ENCODE data around the gene SEMA5A.

The SEMA5A gene

GRCh38 chr5:9295466-9295801, 250.4 kb downstream of the SEMA5A start:
- Histone ChIP-seq H3K4me2 (ENCODE audit: low read length) (no peak overlapping the region), H3K4me1 (no peaks in the 10 kb centered on the region), H3K79me2 (no peaks in the 10 kb centered on the region), H3K36me3 (ENCODE audit: control insufficient read depth, insufficient read depth, low read length) (no peaks in the 10 kb centered on the region), H3K4me3 (ENCODE audit: low read depth, low read length) (no peak overlapping the region), H3K9me3 (ENCODE audit: control insufficient read depth, low read length) (no peaks in the 10 kb centered on the region), H3K27me3 (ENCODE audit: control insufficient read depth, insufficient read depth, low read length) (no peaks in the 10 kb centered on the region), H3K9ac (no peak overlapping the region), H3K27ac (no peak overlapping the region), H2AFZ (no peak overlapping the region)
- TF ChIP-seq CTCF (IDR thresholded peaks at IDR 0.05) = no peak

GRCh38 chr5:9294793-9295465, 250.9 kb downstream of the SEMA5A start:
- H3K4me1 ChIP-seq = no peaks in the 10 kb centered on the region
- no peaks in the 10 kb centered on the region for H3K27me3 ChIP-seq (ENCODE audit: control insufficient read depth, insufficient read depth, low read length)
- no peaks in the 10 kb centered on the region for H3K79me2 ChIP-seq
- H2AFZ ChIP-seq = no peak overlapping the region
- no peak overlapping the region for H3K4me2 ChIP-seq (ENCODE audit: low read length)
- H3K27ac ChIP-seq = no peak overlapping the region
- no peaks in the 10 kb centered on the region for H3K9me3 ChIP-seq (ENCODE audit: control insufficient read depth, low read length)
- H3K4me3 ChIP-seq (ENCODE audit: low read depth, low read length) = no peak overlapping the region
- no peaks in the 10 kb centered on the region for H3K36me3 ChIP-seq (ENCODE audit: control insufficient read depth, insufficient read depth, low read length)
- no peak overlapping the region for H3K9ac ChIP-seq
- TF ChIP-seq CTCF (IDR thresholded peaks at IDR 0.05) = no peak

GRCh38 chr5:9288234-9288633, 257.6 kb downstream of the SEMA5A start:
- no peaks in the 10 kb centered on the region for H3K4me1 ChIP-seq
- H3K9me3 ChIP-seq (ENCODE audit: control insufficient read depth, low read length) = no peaks in the 10 kb centered on the region
- no peak overlapping the region for H3K4me3 ChIP-seq (ENCODE audit: low read depth, low read length)
- H3K4me2 ChIP-seq (ENCODE audit: low read length) = no peak overlapping the region
- H3K9ac ChIP-seq = no peak overlapping the region
- no peaks in the 10 kb centered on the region for H3K79me2 ChIP-seq
- no peak overlapping the region for H3K27ac ChIP-seq
- no peaks in the 10 kb centered on the region for H3K27me3 ChIP-seq (ENCODE audit: control insufficient read depth, insufficient read depth, low read length)
- H2AFZ ChIP-seq = no peak overlapping the region
- no peaks in the 10 kb centered on the region for H3K36me3 ChIP-seq (ENCODE audit: control insufficient read depth, insufficient read depth, low read length)
- TF ChIP-seq CTCF (IDR thresholded peaks at IDR 0.05) = no peak

GRCh38 chr5:9284781-9285307, 261.0 kb downstream of the SEMA5A start:
- no peak for TF ChIP-seq CTCF (IDR thresholded peaks at IDR 0.05)
- H3K4me2 ChIP-seq (ENCODE audit: low read length) = no peak overlapping the region
- no peaks in the 10 kb centered on the region for H3K27me3 ChIP-seq (ENCODE audit: control insufficient read depth, insufficient read depth, low read length)
- H3K9ac ChIP-seq = no peak overlapping the region
- H3K4me1 ChIP-seq = no peaks in the 10 kb centered on the region
- no peak overlapping the region for H3K4me3 ChIP-seq (ENCODE audit: low read depth, low read length)
- no peak overlapping the region for H3K27ac ChIP-seq
- H3K9me3 ChIP-seq (ENCODE audit: control insufficient read depth, low read length) = no peaks in the 10 kb centered on the region
- H2AFZ ChIP-seq = no peak overlapping the region
- H3K36me3 ChIP-seq (ENCODE audit: control insufficient read depth, insufficient read depth, low read length) = no peaks in the 10 kb centered on the region
- H3K79me2 ChIP-seq = no peaks in the 10 kb centered on the region

GRCh38 chr5:9284272-9284671, 261.6 kb downstream of the SEMA5A start:
- no peaks in the 10 kb centered on the region for H3K36me3 ChIP-seq (ENCODE audit: control insufficient read depth, insufficient read depth, low read length)
- H3K4me2 ChIP-seq (ENCODE audit: low read length) = no peak overlapping the region
- no peak for TF ChIP-seq CTCF (IDR thresholded peaks at IDR 0.05)
- H3K79me2 ChIP-seq = no peaks in the 10 kb centered on the region
- H2AFZ ChIP-seq = no peak overlapping the region
- H3K9me3 ChIP-seq (ENCODE audit: control insufficient read depth, low read length) = no peaks in the 10 kb centered on the region
- H3K27ac ChIP-seq = no peak overlapping the region
- no peaks in the 10 kb centered on the region for H3K27me3 ChIP-seq (ENCODE audit: control insufficient read depth, insufficient read depth, low read length)
- no peak overlapping the region for H3K9ac ChIP-seq
- no peaks in the 10 kb centered on the region for H3K4me1 ChIP-seq
- H3K4me3 ChIP-seq (ENCODE audit: low read depth, low read length) = no peak overlapping the region
